HG03060 (cell line): ENCODE measurements around the gene AIG1.

Experiments
- ATAC-seq: cut with Tn5 transposase; IDR thresholded peaks from one replicate; pipeline ENCODE4 v1.9.1; 2021; ENCODE audit warnings: low read depth, moderate number of reproducible peaks; ENCODE audit not compliant: unreplicated experiment

Gene AIG1

GRCh38 chr6:143260857-143261256, 200.2 kb downstream of the AIG1 start:
- ATAC-seq, result no peak

DNA sequence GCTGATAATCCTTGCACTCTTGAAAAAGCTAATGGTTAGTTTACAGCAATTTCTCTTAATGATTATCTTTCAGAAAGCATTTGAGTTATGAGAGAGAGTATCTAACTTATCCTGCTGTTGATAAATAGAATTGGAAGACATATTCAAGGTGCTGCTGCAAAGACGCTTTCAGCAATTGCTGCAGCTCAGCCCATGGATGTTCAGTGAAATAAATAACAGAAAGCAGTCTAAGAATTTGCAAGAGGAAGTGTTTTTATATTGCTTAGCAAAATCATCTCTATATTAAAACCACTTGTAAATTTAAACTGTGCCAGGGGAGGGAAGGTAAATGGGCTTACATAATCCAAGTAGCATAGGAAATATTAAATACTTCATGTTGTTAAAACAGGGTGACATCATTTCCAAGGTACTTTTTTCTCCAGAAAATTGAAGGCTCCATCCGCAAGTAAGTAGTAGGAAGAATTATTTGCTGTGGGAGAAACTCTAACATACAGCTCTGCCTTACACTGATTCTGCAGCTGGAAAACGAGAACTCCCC, 201.3 kb downstream of the AIG1 start:
- no peak for ATAC-seq

GRCh38 chr6:143262859-143263258, 202.2 kb downstream of the AIG1 start:
- peak; percentile 73 for ATAC-seq

DNA sequence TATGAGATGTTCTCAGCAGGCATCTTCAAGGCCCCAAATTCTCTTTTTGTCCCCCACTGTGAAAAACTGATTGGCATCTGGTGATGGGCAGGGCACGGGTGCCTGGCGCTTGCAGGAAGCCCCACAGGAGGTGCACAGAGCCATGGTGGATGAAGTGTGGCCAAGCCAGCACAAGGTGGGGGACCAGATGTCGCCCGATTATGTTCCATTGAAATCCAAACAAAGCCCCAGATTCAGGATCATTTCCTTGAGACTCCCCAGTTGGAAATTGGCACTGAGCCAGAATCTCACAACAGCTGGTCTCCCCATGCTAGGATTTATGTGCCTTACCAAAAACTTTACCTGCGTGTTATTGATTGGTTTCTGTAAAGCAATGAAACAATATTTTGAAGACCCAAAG, 203.7 kb downstream of the AIG1 start:
- ATAC-seq, result no peak

- no peak for ATAC-seq
Measured at GRCh38 chr6:143264986-143265764, 204.5 kb downstream of the AIG1 start.

GRCh38 chr6:143267760-143268159, 207.1 kb downstream of the AIG1 start:
- ATAC-seq, result no peak

DNA sequence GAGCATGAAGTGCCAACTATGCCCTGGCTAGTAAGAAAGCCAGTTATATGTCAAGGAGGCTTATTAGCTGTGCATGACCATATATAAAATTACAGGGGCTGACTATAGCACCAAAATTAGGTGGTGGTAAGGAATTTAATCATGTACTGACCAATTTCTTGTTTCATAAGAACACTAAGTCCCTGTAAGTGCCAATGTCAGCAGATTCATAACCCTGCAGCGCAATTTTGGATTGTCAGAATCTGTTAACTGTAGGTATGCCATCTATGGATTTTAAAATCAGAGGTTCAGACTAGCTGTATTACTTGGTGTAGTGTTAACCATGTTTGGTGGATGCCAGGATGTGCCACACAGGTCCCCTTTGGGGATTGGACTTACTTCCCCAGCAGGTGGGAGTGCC, 207.8 kb downstream of the AIG1 start:
- ATAC-seq, result no peak

DNA sequence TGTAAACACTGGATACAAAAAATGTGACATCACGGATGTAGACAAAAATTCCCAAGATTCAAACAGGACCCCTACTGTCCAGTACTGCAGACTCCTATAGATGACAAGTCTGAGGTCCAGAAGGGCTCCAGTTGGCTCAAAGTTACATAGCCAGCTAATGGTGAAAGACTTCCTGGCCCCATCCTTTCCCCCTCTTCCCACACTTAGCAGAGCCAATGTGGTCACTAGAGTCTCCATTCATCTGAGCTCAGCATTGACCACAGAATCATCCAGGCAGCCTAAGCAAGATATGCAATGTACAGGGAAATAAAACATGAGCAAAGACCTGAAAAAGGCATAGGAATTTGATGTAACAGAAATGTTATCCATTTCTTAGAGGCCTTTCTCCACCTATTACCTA, 209.3 kb downstream of the AIG1 start:
- ATAC-seq, result no peak

- no peak for ATAC-seq
Measured at GRCh38 chr6:143271024-143271423, 210.3 kb downstream of the AIG1 start.

GRCh38 chr6:143276436-143276835, 215.7 kb downstream of the AIG1 start:
- ATAC-seq, result peak; percentile 98

- ATAC-seq, result no peak
Measured at GRCh38 chr6:143279385-143279784, 218.7 kb downstream of the AIG1 start.

DNA sequence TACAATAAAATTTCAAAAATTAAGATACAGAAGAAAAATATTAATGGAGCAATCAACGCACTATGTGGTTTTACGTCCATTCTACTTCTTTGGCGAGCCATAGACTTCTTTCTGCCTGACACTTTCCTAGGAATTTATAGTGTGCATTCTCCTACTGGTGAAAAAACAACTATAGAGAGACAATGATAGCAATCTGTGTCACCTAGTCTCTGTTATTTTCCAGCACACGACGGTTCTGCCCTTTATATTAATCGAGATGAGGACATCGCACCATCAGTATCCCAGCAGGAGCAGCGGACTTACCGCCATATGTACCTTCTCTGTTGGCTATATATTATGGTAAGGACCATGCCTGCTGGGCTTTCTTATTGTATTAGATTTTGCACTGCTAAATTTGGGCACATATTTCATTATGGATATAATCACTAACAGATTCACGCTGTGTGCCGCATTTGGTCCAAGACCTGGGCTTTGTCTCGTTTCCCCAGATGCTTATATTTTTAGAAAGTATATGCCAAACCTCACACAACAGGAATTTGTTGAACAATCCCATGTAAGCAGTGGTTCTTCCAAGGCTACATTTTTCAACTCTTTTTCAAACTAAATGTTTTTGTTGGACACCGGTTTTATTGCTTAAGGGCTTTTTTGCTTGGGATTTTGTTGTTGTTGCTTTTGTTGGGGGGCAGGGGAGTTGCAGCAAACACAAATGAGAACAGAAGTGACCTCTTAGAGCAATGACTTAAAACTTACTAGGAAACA, 223.4 kb downstream of the AIG1 start:
- no peak for ATAC-seq

GRCh38 chr6:143286251-143286795, 225.6 kb downstream of the AIG1 start:
- no peak for ATAC-seq

GRCh38 chr6:143288923-143289322, 228.2 kb downstream of the AIG1 start:
- no peak for ATAC-seq

GRCh38 chr6:143290206-143290605, 229.5 kb downstream of the AIG1 start:
- no peak for ATAC-seq

DNA sequence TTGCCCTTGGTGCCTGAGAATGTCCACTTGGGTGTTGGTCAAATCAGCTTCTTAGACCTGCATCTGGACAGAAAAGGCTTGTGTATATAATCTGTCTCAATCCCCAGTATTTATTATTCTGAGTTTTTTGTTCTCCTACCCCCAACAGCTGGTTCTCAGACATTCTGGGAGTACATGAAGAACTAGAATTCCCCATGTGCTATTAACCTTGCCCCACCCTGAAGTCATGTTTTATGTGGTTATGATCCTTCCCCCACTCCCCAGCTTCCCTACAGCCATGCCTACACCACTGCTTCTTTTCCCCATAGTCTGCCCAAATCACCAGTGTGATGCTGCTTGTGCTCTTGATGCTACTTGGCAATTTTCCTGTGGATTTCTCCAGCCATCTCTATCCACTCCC, 232.8 kb downstream of the AIG1 start:
- no peak for ATAC-seq

- ATAC-seq, result no peak
Measured at GRCh38 chr6:143294265-143294860, 233.7 kb downstream of the AIG1 start.

DNA sequence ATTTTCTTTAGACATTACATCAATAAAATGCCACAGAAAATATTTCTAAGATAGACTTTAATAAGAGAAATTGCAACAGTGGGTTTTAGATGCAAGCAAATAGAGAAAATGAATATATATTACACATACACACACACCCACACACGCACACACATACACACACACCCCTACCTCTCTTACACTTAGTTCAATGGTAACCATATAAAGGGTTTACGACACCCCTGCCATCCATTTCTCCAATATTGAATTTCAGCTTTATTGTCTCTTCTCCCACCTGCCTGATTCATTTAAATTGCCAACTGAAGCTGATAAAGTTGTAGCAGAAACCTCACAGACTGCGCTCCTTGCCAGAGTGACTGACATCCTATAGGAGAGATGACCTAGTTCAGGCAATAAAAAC, 235.2 kb downstream of the AIG1 start:
- no peak for ATAC-seq

DNA sequence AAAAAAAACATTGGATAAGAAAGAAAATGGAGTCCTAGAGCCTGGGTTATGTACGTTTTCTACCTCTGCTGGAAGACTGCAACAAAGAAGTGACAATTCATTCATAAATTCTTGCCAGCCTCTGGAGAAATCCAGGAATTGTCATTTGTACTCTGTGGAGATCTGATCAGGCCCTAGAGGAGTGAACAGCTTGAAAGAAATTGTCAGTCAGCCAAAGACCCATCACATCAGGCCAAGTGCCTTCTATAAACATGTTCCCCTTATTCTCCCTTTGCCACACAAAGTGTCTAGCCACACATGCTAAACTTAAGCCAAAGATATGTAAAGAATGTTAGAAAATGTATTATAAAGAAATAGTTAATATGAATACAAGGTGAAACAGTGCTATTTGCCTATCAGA, 237.4 kb downstream of the AIG1 start:
- ATAC-seq, result no peak

DNA sequence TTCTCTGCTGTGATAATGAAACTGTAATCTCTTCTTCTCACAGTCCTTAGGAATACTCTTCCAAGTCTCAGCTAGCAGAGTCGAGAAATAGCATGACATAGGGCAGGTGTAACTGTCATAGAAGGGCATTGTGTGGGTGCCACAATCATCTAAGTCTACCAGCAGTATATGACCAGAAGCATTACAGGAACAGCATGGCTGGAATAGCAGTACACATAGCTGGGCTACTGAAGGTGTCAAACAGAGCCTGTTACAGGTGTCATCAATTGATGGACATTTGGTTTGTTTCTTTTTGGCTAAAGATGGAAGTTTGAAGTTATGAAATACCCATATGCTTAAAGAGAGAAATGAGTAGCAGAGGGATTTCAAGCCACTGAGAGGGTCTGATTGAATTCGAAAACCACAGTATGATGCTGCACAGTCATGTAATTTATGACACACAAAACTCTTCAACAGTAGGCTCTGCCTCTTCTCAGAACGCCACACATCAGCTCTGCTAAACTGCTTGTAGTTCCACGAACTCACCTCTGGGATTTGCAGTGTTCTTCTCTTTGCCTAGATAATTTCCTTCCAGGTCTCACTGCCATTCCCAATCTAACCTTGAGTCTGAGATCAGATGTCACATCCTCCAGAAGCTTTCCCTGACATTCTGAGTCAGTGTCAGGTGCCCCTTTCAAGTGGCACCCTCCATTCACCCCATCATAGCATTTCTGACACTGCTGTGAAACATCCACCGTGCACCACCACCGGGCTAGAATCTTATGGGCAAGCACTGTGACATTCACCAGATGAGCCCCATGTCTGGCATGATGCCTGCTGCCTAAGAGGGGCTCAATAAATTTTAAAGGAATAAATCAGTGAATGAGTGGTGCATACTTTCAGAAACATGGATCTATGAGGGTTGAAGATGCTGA, 238.8 kb downstream of the AIG1 start:
- no peak for ATAC-seq
